ENCODE data around the gene RPS6KA2.

The RPS6KA2 gene

GRCh38 chr6:166627033-166627874, at the start of gene RPS6KA2:
TSS of gene RPS6KA2 (minus strand) at chr6:166627251. CDS start at chr6:166627019, 232 bp downstream.
- DNase-seq (ENCODE audit: low read depth in 2 of 2), result peak; percentile 100
- H3K4me3 ChIP-seq (replicated peaks in 1 of 2; ENCODE audit: low read depth in 2 of 2, low read length in 2 of 2), result peak within 1 kb of the TSS; percentile 73 to 94
- no peak for TF ChIP-seq CTCF (IDR thresholded peaks at IDR 0.05; ENCODE audit: low read depth, low read length)

- DNase-seq (ENCODE audit: low read depth in 2 of 2), result no peak
- H3K4me3 ChIP-seq (replicated peaks in 1 of 2; ENCODE audit: low read depth in 2 of 2, low read length in 2 of 2), result no peak overlapping the region
- TF ChIP-seq CTCF (IDR thresholded peaks at IDR 0.05; ENCODE audit: low read depth, low read length), result no peak
Measured at GRCh38 chr6:166676270-166676860, 49.3 kb upstream of the RPS6KA2 start.

- no peak overlapping the region for H3K4me3 ChIP-seq (replicated peaks in 1 of 2; ENCODE audit: low read depth in 2 of 2, low read length in 2 of 2)
- TF ChIP-seq CTCF (IDR thresholded peaks at IDR 0.05; ENCODE audit: low read depth, low read length), result no peak
- no peak for DNase-seq (ENCODE audit: low read depth in 2 of 2)
Measured at GRCh38 chr6:166675736-166676135, 48.7 kb upstream of the RPS6KA2 start.

GRCh38 chr6:166673309-166673708, 46.3 kb upstream of the RPS6KA2 start:
- DNase-seq (ENCODE audit: low read depth in 2 of 2), result no peak
- TF ChIP-seq CTCF (IDR thresholded peaks at IDR 0.05; ENCODE audit: low read depth, low read length), result no peak

GRCh38 chr6:166672624-166673206, 45.7 kb upstream of the RPS6KA2 start:
- no peak overlapping the region for H3K4me3 ChIP-seq (replicated peaks in 1 of 2; ENCODE audit: low read depth in 2 of 2, low read length in 2 of 2)
- no peak for DNase-seq (ENCODE audit: low read depth in 2 of 2)
- TF ChIP-seq CTCF (IDR thresholded peaks at IDR 0.05; ENCODE audit: low read depth, low read length), result no peak

More at GRCh38 chr6:166673309-166673708, 46.3 kb upstream of the RPS6KA2 start:
- no peak overlapping the region for H3K4me3 ChIP-seq (replicated peaks in 1 of 2; ENCODE audit: low read depth in 2 of 2, low read length in 2 of 2)

GRCh38 chr6:166672146-166672545, 45.1 kb upstream of the RPS6KA2 start:
- no peak overlapping the region for H3K4me3 ChIP-seq (replicated peaks in 1 of 2; ENCODE audit: low read depth in 2 of 2, low read length in 2 of 2)
- no peak for TF ChIP-seq CTCF (IDR thresholded peaks at IDR 0.05; ENCODE audit: low read depth, low read length)
- DNase-seq (ENCODE audit: low read depth in 2 of 2), result no peak
